GM19193 (cell line): Measurements from ENCODE around the gene KCTD15.

Experiments used
- POLR2A ChIP-seq: IDR thresholded peaks from 4 replicates; pipeline ENCODE4 v1.6.1; 2011; ENCODE audit not compliant: insufficient read depth, insufficient read length; ENCODE audit errors: extremely low read depth

The KCTD15 gene

GRCh38 chr19:33801411-33801810 is 4.7 kb downstream of the KCTD15 start:
- TF ChIP-seq POLR2A, result no peak

- no peak for TF ChIP-seq POLR2A
Measured at GRCh38 chr19:33802001-33802400, 5.3 kb downstream of the KCTD15 start.

DNA sequence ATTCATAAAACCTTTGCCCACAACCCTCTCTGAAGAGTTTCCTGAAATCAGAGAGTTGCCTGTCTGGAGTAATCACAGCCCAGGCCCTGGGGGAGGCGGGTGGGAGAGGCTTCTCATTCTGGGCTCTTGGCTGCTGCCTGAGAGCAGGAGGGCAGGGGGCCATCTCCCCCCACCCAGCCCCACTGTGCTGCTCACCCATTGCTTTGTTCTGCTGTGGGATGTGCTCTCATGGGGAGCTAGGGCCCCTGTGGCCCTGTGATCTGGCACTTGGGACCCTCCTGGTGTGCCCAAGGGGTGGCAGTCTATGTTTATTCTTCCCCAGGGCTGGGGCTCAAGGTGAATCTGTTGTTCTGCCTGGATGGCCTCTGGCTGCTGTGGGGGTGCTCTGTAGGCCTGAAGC is 6.1 kb downstream of the KCTD15 start:
- TF ChIP-seq POLR2A, result no peak

DNA sequence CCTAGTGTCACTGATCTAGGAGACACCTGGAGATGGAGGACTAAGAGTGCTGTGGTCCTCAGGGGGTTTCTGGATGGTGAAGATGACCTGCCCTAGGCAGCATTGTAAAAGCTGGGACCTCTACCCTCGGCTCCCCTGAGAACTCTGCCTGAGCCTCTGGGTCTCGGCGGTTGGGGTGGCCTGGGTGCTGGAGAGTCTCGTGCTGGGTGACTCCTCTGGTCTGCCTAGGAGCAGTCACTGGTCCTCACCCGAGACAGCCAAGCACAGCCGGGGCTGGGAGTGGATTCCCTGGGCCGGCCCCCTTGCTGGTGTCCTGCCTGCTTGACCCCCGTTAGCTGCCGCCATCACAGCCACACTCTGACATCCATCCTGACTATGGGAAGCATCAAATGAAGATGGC is 6.7 kb downstream of the KCTD15 start:
- TF ChIP-seq POLR2A, result no peak

DNA sequence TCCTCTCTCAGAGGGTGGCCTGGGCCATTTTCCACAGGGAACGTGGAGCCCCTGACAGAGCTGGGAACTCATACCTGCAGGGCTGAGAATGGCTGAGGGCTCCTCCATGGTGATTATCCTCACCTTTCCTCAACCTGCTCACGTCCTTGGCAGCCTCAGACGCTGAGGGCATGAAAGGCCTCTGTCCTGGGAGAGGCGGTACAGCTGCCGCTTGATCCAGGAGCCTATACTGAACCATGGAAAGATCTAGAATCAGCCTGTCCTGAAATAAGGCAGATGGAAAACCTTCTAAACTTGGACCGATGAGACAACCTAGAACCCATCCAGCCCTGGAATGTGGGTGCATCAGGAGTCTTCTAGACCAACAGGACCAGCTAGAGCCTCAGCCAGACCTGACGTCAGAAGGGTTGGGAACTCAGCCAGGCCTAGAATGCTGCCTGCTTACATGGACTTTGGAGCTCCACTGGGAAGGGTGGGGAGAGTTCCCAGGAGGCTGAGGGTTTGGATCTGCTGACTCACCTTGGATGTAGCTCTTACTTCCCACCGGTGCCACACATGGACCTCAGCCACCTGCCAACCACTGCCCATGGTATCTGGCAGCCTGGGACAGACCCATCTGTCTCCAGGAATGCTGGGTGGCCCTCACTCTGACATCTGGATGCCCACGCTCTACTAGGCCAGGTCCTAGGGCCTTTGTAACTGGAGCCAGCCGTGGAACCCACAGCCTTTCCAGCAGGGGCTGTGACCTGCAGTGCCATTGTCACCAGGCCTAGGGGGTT is 7.5 kb downstream of the KCTD15 start:
- TF ChIP-seq POLR2A, result no peak

DNA sequence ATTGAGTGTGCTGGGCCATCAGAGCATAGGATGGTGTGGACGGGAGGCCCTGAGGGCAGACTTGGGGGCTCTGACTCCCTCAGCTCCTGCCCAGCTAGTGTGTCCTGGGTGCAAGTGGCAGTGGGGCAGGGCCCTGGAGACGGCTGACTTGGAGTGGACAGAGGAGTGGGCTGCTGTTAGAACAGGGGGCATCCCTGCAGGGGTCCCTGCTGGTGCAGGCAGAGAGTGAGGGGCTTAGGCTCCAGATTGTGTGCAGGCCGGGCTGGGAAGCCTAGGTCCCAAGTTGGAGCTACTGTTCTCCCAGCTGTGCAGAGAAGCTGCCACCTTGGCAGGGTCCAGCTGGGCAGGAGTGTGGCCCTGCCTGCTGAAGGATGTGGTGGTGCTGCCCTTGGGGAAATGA is 8.6 kb downstream of the KCTD15 start:
- no peak for TF ChIP-seq POLR2A

GRCh38 chr19:33805840-33806433 is 9.3 kb downstream of the KCTD15 start:
- no peak for TF ChIP-seq POLR2A

DNA sequence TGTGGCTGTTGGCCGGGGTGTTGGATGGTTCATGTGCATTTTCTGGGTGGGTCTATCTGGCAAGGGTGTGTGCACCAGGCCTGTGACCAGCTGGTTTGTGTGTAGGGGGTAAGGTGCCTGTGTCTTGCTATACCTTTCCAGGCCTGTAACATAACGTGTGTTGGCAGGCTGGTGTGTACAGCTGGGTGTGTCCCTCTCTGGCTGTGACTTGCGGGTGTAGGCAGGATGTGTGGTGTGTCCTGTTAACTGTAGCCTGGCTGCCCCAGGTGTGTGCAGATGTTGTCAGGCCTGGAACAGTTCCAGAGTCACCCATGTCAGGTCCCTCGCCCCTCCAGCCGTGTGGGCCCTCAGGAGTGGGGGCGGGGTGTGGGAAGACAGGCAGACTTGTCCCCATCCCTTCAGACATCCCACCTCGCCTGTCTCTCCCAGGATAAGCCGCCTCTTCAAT is 9.8 kb downstream of the KCTD15 start:
- no peak for TF ChIP-seq POLR2A

- TF ChIP-seq POLR2A, result no peak
Measured at GRCh38 chr19:33808399-33808798, 11.7 kb downstream of the KCTD15 start.

DNA sequence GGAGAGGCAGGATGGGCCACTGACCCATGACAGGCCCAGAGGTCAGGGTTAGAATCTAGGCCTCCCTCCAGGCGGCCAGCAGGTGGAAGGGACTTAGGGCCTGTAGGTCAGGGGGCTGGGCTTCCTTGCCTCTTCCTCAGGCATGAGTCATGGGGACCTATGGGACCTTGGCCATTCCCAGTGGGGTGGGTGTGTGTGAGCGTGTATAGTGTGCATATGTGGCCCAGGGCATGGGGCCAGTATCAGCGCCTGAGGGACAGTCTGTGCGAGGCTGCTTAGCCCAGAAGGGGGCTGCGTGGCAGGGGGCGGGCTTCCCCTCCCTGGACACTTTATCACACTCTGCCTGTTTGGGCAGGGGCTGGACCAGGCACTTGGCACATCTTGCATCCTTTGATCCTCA is 13.3 kb downstream of the KCTD15 start:
- no peak for TF ChIP-seq POLR2A

GRCh38 chr19:33810821-33811220 is 14.2 kb downstream of the KCTD15 start:
- TF ChIP-seq POLR2A, result no peak

- no peak for TF ChIP-seq POLR2A
Measured at GRCh38 chr19:33811246-33811645, 14.6 kb downstream of the KCTD15 start.

DNA sequence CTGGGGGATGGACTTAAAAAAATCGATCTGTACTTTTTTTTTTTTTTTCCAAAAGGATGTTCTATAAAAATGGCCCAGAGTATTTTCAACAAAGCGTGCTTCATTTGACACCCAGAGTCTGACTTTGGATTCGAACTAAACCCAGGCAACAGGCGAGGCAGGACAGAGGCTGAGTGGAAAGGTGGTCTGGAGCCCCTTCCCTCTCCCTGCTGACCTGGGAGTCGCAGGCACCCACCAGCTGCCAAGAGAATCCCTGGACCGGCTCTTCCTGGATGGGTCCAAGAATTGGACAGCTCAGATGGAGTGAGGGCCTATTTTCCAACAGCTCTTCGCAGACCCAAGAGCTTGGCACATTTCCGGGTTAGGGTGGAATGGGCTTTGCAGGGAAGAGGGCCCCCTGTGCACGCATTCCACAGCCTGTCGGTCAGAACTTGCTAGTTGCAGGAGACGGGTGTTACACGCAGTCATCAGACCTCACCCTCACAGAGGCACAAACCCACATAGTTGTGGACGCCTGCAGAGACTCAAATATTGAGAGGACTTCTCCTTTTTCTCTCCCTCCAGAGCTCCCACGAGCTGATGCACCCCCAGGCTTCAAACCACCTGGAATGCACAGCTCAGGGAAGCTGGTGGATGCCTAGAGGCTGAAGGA is 15.2 kb downstream of the KCTD15 start:
- TF ChIP-seq POLR2A, result no peak

GRCh38 chr19:33812388-33813330 is 16.0 kb downstream of the KCTD15 start:
- no peak for TF ChIP-seq POLR2A
